ENCODE data around the gene DDR1.

The DDR1 gene

DNA sequence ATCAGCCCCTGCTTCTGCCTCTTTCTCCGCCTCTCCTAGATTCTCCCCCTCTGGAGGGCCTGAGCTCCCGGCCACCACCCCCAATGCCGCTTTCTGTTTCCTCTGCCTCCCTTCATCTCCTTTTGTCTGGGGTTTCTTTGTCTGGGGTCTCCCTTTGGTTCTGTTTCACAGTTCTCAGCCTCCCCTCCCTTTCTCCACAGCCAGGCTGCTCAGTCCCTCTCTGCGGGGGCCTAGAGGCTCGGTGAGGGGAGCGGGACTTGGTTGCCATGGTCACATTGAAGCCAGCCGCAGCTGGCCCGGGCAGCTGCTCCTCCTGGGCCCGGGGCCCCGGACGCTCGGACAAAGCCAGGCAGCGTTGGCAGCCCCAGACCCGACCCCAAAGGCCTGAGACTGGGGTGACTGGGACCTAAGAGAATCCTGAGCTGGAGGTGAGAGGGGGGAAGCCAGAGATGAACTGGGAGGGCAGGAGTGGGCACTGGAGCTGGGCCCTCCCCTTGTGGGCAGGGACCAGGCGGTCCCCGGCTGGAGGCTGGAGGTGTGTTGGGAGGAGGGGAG is 3.5 kb upstream of the DDR1 start:
- DNase-seq (ENCODE audit: low read depth in 1 of 2, low spot score in 1 of 2): no peak

DNA sequence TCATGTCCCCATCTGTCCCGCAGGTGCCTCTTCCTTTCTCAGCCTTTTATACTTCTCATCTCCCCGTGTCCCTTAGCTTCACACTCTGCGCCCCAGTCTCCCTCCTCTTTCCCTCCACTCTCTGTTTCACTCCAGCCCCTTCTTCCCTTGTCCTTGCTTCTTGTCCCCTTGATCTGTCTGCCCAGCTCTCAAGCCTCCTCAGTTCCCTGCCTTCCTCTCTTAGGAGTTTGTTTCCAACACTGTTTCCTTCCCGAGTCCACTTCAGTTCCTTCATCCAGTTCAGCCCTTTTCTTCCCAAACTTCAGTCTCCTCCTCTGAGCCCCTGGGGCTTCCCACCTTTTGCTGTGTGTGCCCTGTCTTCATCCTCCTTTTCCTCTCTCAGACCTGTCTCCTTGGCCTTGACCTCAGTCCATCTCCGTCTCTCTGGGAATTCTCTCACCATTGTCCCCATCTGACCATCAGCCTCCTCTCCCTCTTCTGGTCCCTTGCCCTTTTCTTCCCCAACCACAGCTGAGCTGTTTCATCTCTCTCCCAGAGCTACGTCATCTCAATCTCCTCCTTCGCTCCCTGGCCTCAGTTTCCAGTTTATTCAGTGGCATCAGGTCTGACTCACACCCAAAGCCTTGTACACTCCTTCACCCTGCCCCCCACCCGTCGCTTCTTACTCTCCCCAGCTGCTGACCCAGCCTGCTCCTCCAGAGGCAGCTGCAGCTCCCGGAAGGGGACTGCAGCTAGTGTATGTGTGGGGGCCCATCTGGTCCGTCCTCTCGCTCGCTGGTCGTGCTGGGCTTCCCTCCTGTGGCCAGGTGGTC is 2.7 kb upstream of the DDR1 start:
- no peak for DNase-seq (ENCODE audit: low read depth in 1 of 2, low spot score in 1 of 2)

- no peak for DNase-seq (ENCODE audit: low read depth in 1 of 2, low spot score in 1 of 2)
Observed at GRCh38 chr6:30882204-30882758, 2.0 kb upstream of the DDR1 start.

GRCh38 chr6:30882759-30883684 is 1.3 kb upstream of the DDR1 start:
- DNase-seq (ENCODE audit: low read depth in 1 of 2, low spot score in 1 of 2): no peak

- DNase-seq (ENCODE audit: low read depth in 1 of 2, low spot score in 1 of 2): no peak
Observed at GRCh38 chr6:30884521-30885480, 482 bp downstream of the DDR1 start.

- DNase-seq (ENCODE audit: low read depth in 1 of 2, low spot score in 1 of 2): no peak
Observed at GRCh38 chr6:30885481-30885998, 1.2 kb downstream of the DDR1 start.

DNA sequence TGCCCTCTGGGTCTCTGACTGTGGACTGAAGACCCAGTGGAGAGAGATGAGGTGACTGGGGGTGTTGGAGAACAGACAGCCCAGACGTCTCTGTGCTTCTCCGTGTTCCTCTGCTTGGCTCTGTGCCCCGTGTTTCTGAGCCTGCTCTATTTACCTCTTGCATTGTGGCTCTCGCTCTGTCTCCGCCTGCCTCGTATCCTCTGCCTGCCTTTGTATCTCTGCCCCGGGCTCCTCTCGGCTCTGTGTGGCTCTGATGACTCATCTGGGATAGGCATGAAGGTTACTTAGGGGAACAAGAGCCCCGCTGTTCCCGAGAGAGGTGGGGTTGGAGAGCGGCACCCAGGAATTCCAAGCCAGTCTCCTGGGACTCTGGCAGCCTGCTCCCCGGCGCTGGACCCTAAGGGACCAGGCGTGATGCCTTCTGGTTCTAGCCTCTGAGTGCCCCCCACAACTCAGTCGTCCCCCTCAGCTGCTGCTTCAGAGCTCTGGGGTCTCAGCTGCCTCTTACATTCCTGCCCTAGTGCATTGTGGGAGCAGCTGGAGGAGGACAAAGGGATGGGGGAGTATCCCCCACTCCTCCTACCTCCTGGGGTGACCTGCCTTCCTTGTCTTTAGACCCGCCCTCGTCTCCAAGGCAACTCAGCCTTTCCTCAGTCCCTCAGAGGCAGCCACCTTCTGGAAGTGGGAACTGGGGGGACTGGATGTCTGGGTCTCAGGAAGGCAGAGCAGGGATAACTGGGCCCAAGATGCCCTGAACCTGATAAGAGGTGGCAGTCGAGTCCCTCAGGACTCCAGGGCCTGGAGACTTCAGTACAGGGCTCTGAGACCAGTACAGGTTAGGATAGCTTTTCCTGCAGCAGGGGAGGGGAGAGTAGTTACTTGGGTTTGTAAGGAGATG is 1.9 kb downstream of the DDR1 start:
- DNase-seq (ENCODE audit: low read depth in 1 of 2, low spot score in 1 of 2): no peak

- DNase-seq (ENCODE audit: low read depth in 1 of 2, low spot score in 1 of 2): no peak
Observed at GRCh38 chr6:30886897-30887255, 2.6 kb downstream of the DDR1 start.

DNA sequence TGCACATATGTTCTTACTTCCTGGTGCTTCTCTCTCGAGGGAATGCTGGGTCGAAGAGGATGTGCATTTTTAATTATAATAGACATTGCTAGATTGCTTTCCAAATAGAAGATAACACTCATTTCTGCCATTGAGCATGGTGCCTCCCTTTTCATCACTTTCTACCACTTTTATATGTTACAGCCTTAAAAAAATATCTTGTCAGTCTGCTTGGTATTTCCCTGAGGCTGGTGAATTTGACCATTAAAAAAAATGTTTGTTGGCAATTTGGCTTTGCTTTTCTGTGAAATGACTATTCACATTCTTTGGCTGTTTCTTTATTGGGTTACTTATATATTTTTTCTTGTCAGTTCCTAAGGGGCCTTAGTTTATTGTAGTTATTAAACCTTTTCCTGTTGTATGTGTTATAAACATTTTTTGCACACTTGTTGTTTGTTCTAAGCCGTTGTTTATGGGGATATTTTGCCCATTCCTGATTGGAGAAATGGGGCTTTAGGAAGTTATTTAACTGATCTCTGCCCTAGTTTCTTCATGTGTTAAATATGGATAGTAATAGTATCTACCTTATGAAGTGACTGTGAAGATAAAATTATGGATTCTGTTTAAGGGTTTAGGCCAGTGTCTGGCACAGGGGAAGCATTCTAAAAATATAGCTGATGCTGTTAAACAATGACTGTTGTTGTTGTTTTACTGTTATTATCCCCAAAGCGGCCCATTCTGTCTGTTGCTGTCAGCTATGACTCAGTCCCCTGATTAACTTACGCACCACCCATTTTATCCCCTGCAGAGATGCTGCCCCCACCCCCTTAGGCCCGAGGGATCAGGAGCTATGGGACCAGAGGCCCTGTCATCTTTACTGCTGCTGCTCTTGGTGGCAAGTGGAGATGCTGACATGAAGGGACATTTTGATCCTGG is 3.8 kb downstream of the DDR1 start:
- DNase-seq (ENCODE audit: low read depth in 1 of 2, low spot score in 1 of 2): no peak

GRCh38 chr6:30888816-30889495 is 4.6 kb downstream of the DDR1 start:
- no peak for DNase-seq (ENCODE audit: low read depth in 1 of 2, low spot score in 1 of 2)

DNA sequence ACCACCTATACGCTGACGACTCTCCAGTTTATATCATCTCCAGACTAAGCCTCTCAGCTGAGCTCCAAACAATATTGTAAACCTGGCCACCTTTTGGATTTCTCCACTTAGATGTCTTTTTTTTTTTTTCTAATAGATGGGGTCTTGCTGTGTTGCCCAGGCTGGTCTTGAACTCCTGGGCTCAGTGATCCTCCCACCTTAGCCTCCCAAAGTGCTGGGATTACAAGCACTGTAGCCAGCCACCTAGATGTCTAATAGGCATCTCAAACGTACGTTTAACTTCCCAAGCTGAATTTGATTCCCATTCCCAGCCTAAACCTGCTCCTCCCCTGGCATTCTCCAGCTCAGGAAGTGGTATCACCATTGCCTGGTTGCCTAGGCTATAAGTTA is 5.2 kb downstream of the DDR1 start:
- DNase-seq (ENCODE audit: low read depth in 1 of 2, low spot score in 1 of 2): no peak

- DNase-seq (ENCODE audit: low read depth in 1 of 2, low spot score in 1 of 2): no peak
Observed at GRCh38 chr6:30889921-30890645, 5.8 kb downstream of the DDR1 start.

- DNase-seq (ENCODE audit: low read depth in 1 of 2, low spot score in 1 of 2): no peak
Observed at GRCh38 chr6:30890646-30891449, 6.5 kb downstream of the DDR1 start.

- no peak for DNase-seq (ENCODE audit: low read depth in 1 of 2, low spot score in 1 of 2)
Observed at GRCh38 chr6:30891450-30891723, 7.1 kb downstream of the DDR1 start.

DNA sequence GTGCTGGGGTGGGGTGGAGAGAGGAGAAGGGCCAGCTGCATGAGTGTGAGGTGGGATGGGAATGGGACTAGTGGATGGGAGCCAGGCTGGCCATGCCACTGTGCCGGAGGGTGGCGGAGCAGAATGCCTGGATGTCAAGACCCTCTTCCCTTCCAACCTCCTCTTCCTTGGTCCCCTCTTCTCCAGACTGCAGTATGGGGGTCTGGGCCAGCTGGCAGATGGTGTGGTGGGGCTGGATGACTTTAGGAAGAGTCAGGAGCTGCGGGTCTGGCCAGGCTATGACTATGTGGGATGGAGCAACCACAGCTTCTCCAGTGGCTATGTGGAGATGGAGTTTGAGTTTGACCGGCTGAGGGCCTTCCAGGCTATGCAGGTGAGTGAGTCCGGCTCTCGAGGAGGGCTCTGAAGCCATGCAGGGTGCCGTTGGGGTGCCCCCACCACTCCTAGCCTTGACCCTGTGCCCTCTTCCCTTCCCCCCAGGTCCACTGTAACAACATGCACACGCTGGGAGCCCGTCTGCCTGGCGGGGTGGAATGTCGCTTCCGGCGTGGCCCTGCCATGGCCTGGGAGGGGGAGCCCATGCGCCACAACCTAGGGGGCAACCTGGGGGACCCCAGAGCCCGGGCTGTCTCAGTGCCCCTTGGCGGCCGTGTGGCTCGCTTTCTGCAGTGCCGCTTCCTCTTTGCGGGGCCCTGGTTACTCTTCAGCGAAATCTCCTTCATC is 7.7 kb downstream of the DDR1 start:
- DNase-seq (ENCODE audit: low read depth in 1 of 2, low spot score in 1 of 2): no peak
